GM23338 (cell line): ENCODE results near the gene IGF1R. TPM values are rescaled to one million over a fixed set of nuclear protein-coding genes. Genes with fewer than 3 reads are reported as not detected.

Source experiments
- ATAC-seq: fragments of 200-7000 bp; cut with Tn5 transposase; 3 replicates; pipeline ENCODE4 v1.9.1; 2020
- DNase-seq: peaks from one replicate; pipeline ENCODE4 v3.0.0-alpha.2; 2015; ENCODE audit warnings: low spot score
- H2AFZ ChIP-seq: fragments of 200-600 bp; sonication (generic); 2 replicates; pipeline ENCODE4 v1.8.0; 2016; ENCODE audit warnings: antibody characterized with exemption, mild to moderate bottlenecking, moderate library complexity
- H3F3A ChIP-seq: fragments of 200-600 bp; sonication (generic); replicated peaks from 2 replicates; pipeline ENCODE4 v1.8.0; 2017; ENCODE audit warnings: antibody characterized with exemption, mixed run types, low read depth
- H3K27ac ChIP-seq: fragments of 200-600 bp; sonication (generic); 2 replicates; pipeline ENCODE4 v1.6.1; 2016; ENCODE audit warnings: low read depth
- H3K27me3 ChIP-seq: fragments of 200-600 bp; sonication (generic); 2 replicates; pipeline ENCODE4 v1.8.0; 2016; ENCODE audit warnings: mild to moderate bottlenecking, mixed run types, moderate library complexity; ENCODE audit not compliant: insufficient read depth
- H3K36me3 ChIP-seq: fragments of 200-600 bp; sonication (generic); 2 replicates; pipeline ENCODE4 v1.8.0; 2016; ENCODE audit warnings: mild to moderate bottlenecking; ENCODE audit not compliant: insufficient read depth
- H3K4me1 ChIP-seq: fragments of 200-600 bp; sonication (generic); 2 replicates; pipeline ENCODE4 v1.8.0; 2016; ENCODE audit warnings: mild to moderate bottlenecking, moderate library complexity; ENCODE audit not compliant: insufficient read depth
- H3K4me2 ChIP-seq: fragments of 200-600 bp; sonication (generic); 2 replicates; pipeline ENCODE4 v1.7.1; 2017; ENCODE audit warnings: mixed run types
- H3K4me3 ChIP-seq: fragments of 200-600 bp; sonication (generic); 2 replicates; pipeline ENCODE4 v1.6.1; 2016; ENCODE audit warnings: mixed run types
- H3K79me2 ChIP-seq: fragments of 200-600 bp; sonication (generic); replicated peaks from 2 replicates; pipeline ENCODE4 v1.8.0; 2017; ENCODE audit warnings: mild to moderate bottlenecking; ENCODE audit not compliant: insufficient read depth
- H3K9me2 ChIP-seq: fragments of 200-600 bp; sonication (generic); 2 replicates; pipeline ENCODE4 v1.8.0; 2017; ENCODE audit not compliant: insufficient read depth
- H4K20me1 ChIP-seq: fragments of 200-600 bp; sonication (generic); replicated peaks from 2 replicates; pipeline ENCODE4 v1.8.0; 2017; ENCODE audit warnings: mild to moderate bottlenecking; ENCODE audit not compliant: insufficient read depth
- H3K27ac Mint-ChIP-seq: 2 replicates; pipeline ENCODE4 v1.8.0; 2020; ENCODE audit warnings: inconsistent platforms, mild to moderate bottlenecking, moderate library complexity, mixed read lengths
- H3K27me3 Mint-ChIP-seq: 3 replicates; pipeline ENCODE4 v1.8.0; 2022; ENCODE audit warnings: low read depth, mild to moderate bottlenecking, moderate library complexity, mixed read lengths, inconsistent platforms; ENCODE audit not compliant: insufficient read depth, poor library complexity
- H3K36me3 Mint-ChIP-seq: 3 replicates; pipeline ENCODE4 v1.8.0; 2021; ENCODE audit warnings: low read depth, mild to moderate bottlenecking, inconsistent platforms, moderate library complexity, mixed read lengths
- H3K4me1 Mint-ChIP-seq: 3 replicates; pipeline ENCODE4 v1.8.0; 2020; ENCODE audit warnings: mild to moderate bottlenecking, inconsistent platforms, mixed read lengths
- H3K4me3 Mint-ChIP-seq: 3 replicates; pipeline ENCODE4 v1.8.0; 2021; ENCODE audit warnings: moderate library complexity, mild to moderate bottlenecking, inconsistent platforms, mixed read lengths
- H3K9me3 Mint-ChIP-seq: 3 replicates; pipeline ENCODE4 v1.8.0; 2020; ENCODE audit warnings: moderate library complexity, mild to moderate bottlenecking, inconsistent platforms, mixed read lengths
- CREB1 ChIP-seq: fragments of 250-450 bp; sonication (Bioruptor Pico); IDR thresholded peaks from 2 replicates; pipeline ENCODE4 v1.5.0; 2020; ENCODE audit warnings: low read depth, mild to moderate bottlenecking, moderate library complexity
- CTCF ChIP-seq, 2 experiments: fragments of 200-600 bp in 1 of 2; sonication (generic) in 1 of 2; conservative IDR thresholded peaks; 2 replicates each; pipeline versions ENCODE4 v1.5.1 to v1.6.1; 2016 to 2017; ENCODE audit warnings: antibody characterized with exemption in 2 of 2, low read depth in 2 of 2, mild to moderate bottlenecking in 2 of 2, moderate library complexity in 1 of 2
- EZH2phosphoT487 ChIP-seq: fragments of 200-600 bp; sonication (generic); IDR thresholded peaks from one replicate; pipeline ENCODE4 v1.8.1; 2018; ENCODE audit warnings: antibody characterized with exemption; ENCODE audit not compliant: unreplicated experiment
- POLR2AphosphoS5 ChIP-seq: IDR thresholded peaks from 2 replicates; pipeline ENCODE4 v1.6.1; 2016; ENCODE audit warnings: antibody characterized with exemption, low read depth
- ZNF462 ChIP-seq: fragments of 250-450 bp; sonication (Bioruptor Pico); IDR thresholded peaks from 2 replicates; pipeline ENCODE4 v1.5.0; 2020; ENCODE audit warnings: mild to moderate bottlenecking, moderate library complexity
- polyA plus RNA-seq: library from polyadenylated mRNA; unstranded; fragments of >200 nt; fragmentation: Nextera tagmentation; extraction: Ambion mirVana; gene quantifications from 2 replicates; pipeline ENCODE4 v1.2.1, GENCODE V29; 2016
- total RNA-seq: library from RNA; depleted of rRNA; stranded (reverse); fragments of >200 nt; shearing (Covaris generic); gene quantifications from 2 replicates; pipeline ENCODE4 v1.2.3, GENCODE V29; 2014
- TF ChIP-seq, protein P1 (sequence below): IDR thresholded peaks from one replicate; pipeline ENCODE4 v1.6.1; 2018; ENCODE audit warnings: antibody characterized with exemption; ENCODE audit not compliant: unreplicated experiment

The IGF1R gene
- total and polyA plus RNA-seq, 2 experiments from 2014 or later: 20.4 to 92.2 TPM

DNA sequence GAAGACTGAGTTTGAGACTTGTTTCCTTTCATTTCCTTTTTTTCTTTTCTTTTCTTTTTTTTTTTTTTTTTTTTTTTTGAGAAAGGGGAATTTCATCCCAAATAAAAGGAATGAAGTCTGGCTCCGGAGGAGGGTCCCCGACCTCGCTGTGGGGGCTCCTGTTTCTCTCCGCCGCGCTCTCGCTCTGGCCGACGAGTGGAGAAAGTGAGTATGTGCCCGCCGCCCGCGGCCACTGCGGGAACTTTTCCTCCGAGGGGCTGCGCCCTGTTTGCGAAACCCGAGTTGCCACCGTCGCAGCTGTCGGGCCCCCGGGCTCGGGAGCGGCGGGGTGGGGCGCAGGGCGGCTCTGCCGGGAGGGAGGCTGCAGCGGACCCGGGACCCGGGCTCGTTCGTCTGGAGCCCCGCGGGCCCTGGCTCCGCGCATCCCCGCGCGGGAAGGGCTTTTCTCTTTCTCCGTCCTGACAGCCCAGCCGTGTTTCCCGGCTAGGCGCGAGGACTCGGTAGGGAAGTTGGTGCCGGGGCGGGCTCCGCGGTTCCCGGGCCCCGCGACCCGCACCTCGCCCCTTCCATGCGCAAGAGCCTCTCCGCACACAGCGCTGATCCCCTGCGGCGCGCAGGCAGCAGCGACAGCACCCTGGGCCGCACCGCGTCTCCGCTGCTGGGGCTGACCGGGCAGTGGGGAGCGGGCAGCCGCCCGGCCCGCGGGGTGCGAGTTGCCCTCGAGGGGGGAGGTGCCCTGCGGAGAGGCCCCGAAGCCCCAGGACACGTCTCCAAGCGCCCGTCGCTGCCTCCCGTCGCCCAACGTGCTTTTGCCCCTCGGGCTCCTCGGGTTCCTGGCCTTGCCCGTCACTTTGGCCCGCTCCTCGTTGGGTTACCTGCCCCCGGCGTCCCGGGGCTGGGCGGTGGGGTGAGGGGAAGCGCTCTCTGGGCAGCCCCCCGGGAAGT is 1.4 kb downstream of the IGF1R start (continued):
- TF ChIP-seq ZNF462 (CRISPR knock-in tag) (no peak), EZH2phosphoT487 (no peak)

DNA sequence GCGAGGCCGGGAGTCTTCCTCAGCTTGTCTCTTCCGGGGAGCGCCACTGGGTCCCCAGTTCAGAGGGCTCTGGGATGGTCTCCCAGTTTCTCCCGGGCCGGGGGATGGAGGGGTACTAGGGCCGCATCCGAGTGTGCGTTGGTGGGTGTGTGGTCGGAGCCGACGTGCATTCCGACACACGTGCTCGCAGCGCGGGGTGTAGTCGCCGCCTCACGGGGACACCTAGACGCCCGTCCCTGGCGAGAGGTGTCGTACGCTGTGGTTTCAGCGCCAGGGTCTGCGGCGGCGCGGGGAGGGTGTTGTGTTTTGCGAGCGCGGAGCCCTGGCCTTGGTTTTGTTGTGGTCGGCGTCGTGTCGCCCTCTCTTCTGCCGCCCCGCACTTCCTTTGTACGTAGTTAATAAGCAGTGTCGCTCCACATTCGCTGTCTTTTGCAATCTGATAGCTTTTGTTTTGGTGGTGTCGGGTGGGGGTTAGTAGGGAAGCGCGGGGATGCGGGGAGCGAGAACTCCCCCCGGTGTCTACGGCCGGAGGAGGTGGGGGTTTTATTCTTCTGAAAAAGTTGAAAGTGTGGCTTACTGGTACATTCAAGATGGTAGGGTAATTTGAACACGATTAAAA is 2.2 kb downstream of the IGF1R start:
- Histone ChIP-seq H3K4me3 (peak overlapping the region; percentile 92), H3K36me3 (no peaks in the 10 kb centered on the region), H3F3A (no peaks in the 10 kb centered on the region), H3K9me2 (no peaks in the 10 kb centered on the region), H3K27ac (no peak overlapping the region), H3K27me3 (no peaks in the 10 kb centered on the region), H3K4me2 (peak overlapping the region; percentile 79), H4K20me1 (peaks cover 36% of the 10 kb centered on the region; the same call in 1 of the 2 replicates), H2AFZ (no peak overlapping the region), H3K4me1 (peaks cover 49% of the 10 kb centered on the region), H3K79me2 (peaks cover 74% of the 10 kb centered on the region)
- Mint-ChIP-seq H3K4me1 (peaks cover 37% of the 10 kb centered on the region), H3K27ac (peak overlapping the region; percentile 84), H3K27me3 (peaks cover 9% of the 10 kb centered on the region), H3K9me3 (peaks cover 3% of the 10 kb centered on the region; the same call in 2 of the 3 replicates), H3K36me3 (no peaks in the 10 kb centered on the region; the same call in 2 of the 3 replicates), H3K4me3 (peak overlapping the region; percentile 93)
- TF ChIP-seq POLR2AphosphoS5: peak; percentile 24; the same call in 1 of the 2 replicates
- TF ChIP-seq, protein P1, sequence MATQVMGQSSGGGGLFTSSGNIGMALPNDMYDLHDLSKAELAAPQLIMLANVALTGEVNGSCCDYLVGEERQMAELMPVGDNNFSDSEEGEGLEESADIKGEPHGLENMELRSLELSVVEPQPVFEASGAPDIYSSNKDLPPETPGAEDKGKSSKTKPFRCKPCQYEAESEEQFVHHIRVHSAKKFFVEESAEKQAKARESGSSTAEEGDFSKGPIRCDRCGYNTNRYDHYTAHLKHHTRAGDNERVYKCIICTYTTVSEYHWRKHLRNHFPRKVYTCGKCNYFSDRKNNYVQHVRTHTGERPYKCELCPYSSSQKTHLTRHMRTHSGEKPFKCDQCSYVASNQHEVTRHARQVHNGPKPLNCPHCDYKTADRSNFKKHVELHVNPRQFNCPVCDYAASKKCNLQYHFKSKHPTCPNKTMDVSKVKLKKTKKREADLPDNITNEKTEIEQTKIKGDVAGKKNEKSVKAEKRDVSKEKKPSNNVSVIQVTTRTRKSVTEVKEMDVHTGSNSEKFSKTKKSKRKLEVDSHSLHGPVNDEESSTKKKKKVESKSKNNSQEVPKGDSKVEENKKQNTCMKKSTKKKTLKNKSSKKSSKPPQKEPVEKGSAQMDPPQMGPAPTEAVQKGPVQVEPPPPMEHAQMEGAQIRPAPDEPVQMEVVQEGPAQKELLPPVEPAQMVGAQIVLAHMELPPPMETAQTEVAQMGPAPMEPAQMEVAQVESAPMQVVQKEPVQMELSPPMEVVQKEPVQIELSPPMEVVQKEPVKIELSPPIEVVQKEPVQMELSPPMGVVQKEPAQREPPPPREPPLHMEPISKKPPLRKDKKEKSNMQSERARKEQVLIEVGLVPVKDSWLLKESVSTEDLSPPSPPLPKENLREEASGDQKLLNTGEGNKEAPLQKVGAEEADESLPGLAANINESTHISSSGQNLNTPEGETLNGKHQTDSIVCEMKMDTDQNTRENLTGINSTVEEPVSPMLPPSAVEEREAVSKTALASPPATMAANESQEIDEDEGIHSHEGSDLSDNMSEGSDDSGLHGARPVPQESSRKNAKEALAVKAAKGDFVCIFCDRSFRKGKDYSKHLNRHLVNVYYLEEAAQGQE: no peak
- TF ChIP-seq CREB1 (CRISPR knock-in tag): peak; percentile 48; the same call in 1 of the 2 replicates
- TF ChIP-seq CTCF (conservative IDR thresholded peaks at IDR 0.05; ENCODE audit: low read depth in 2 of 2): no peak
- peak; percentile 9 for ATAC-seq
- peak; percentile 63 for DNase-seq
